ENCODE results near the gene TMEM170A. TPM values are rescaled to one million over a fixed set of nuclear protein-coding genes. Genes with fewer than 3 reads are reported as not detected.
A peak's percentile ranks its signal among the peaks of the same experiment; 100 is the strongest.
"Not testable (repeated sequence)": the region's sequence is repeated elsewhere in the genome, so short reads cannot be mapped to it uniquely, and the experiment has no call there.

The TMEM170A gene
- total and polyA plus RNA-seq, 2 experiments from 2014 or later, result 31.0 to 68.5 TPM

DNA sequence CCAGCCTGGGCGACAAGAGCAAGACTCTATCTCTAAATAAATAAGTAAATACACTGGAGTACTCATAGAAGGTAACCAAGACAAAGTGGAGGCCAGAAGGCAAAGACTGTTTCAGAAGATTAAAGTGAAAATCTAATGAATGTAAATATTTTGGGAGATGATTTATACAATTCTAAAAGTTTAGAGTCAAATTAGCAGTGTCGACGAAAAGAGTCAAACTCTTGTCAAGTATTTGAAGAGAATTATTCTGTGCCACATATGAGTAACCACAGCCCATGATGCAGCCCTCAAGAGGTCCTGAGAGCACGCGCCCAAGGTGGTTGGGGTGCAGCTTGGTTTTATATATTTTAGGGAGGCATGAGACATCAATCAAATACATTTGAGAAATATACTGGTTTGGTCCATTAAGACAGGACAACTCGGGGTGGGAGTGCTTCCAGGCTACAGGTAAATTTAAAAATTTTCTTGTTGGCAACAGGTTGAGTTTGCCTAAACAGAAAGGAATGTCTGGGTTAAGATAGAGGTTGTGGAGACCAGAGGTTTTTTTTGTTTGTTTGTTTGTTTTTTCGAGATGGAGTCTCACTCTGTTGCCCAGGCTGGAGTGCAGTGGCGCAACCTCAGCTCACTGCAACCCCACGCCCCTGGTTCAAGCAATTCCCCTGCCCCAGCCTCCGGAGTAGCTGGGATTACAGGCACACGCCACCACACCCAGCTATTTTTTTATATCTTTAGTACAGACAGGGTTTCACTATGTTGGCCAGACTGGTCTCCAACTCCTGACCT is 34.7 kb downstream of the TMEM170A start:
- ATAC-seq, result no peak
- Histone ChIP-seq H3K4me1 (ENCODE audit: insufficient read depth) (peaks cover 5% of the 10 kb centered on the region), H3K4me2 (no peak overlapping the region), H3K4me3 (no peak overlapping the region), H2AFZ (no peak overlapping the region), H3K36me3 (ENCODE audit: insufficient read depth) (no peaks in the 10 kb centered on the region), H3K79me2 (replicated peaks; ENCODE audit: insufficient read depth) (peaks cover 80% of the 10 kb centered on the region), H3K27ac (ENCODE audit: low read depth) (no peak overlapping the region), H3F3A (replicated peaks; ENCODE audit: low read depth) (peaks cover 3% of the 10 kb centered on the region), H4K20me1 (replicated peaks; ENCODE audit: insufficient read depth) (peaks cover 55% of the 10 kb centered on the region), H3K27me3 (ENCODE audit: insufficient read depth) (no peaks in the 10 kb centered on the region), H3K9me2 (ENCODE audit: insufficient read depth) (no peaks in the 10 kb centered on the region)
- peaks cover 17% of the 10 kb centered on the region for H3K4me1 Mint-ChIP-seq
- H3K27me3 Mint-ChIP-seq (ENCODE audit: insufficient read depth, low read depth, poor library complexity), result peaks cover 13% of the 10 kb centered on the region
- no peak overlapping the region for H3K27ac Mint-ChIP-seq
- H3K36me3 Mint-ChIP-seq (ENCODE audit: low read depth), result peaks cover 20% of the 10 kb centered on the region
- TF ChIP-seq EZH2phosphoT487 (IDR thresholded peaks at IDR 0.05; ENCODE audit: unreplicated experiment), result no peak
- no peak for TF ChIP-seq STAT1 (IDR thresholded peaks at IDR 0.05; ENCODE audit: unreplicated experiment)
- TF ChIP-seq, protein P1, sequence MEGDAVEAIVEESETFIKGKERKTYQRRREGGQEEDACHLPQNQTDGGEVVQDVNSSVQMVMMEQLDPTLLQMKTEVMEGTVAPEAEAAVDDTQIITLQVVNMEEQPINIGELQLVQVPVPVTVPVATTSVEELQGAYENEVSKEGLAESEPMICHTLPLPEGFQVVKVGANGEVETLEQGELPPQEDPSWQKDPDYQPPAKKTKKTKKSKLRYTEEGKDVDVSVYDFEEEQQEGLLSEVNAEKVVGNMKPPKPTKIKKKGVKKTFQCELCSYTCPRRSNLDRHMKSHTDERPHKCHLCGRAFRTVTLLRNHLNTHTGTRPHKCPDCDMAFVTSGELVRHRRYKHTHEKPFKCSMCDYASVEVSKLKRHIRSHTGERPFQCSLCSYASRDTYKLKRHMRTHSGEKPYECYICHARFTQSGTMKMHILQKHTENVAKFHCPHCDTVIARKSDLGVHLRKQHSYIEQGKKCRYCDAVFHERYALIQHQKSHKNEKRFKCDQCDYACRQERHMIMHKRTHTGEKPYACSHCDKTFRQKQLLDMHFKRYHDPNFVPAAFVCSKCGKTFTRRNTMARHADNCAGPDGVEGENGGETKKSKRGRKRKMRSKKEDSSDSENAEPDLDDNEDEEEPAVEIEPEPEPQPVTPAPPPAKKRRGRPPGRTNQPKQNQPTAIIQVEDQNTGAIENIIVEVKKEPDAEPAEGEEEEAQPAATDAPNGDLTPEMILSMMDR (conservative IDR thresholded peaks at IDR 0.05; ENCODE audit: low read depth in 2 of 2), result no peak
- TF ChIP-seq REST (IDR thresholded peaks at IDR 0.05; ENCODE audit: unreplicated experiment), result no peak
- TF ChIP-seq ZNF331 (CRISPR knock-in tag; IDR thresholded peaks at IDR 0.05; ENCODE audit: low read depth), result no peak
- TF ChIP-seq, protein P2, sequence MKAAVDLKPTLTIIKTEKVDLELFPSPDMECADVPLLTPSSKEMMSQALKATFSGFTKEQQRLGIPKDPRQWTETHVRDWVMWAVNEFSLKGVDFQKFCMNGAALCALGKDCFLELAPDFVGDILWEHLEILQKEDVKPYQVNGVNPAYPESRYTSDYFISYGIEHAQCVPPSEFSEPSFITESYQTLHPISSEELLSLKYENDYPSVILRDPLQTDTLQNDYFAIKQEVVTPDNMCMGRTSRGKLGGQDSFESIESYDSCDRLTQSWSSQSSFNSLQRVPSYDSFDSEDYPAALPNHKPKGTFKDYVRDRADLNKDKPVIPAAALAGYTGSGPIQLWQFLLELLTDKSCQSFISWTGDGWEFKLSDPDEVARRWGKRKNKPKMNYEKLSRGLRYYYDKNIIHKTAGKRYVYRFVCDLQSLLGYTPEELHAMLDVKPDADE (IDR thresholded peaks at IDR 0.05), result no peak
- TF ChIP-seq NANOG (IDR thresholded peaks at IDR 0.05; ENCODE audit: borderline replicate concordance), result no peak
- no peaks in the 10 kb centered on the region; the same call in 1 of the 3 replicates for H3K9me3 Mint-ChIP-seq
- no peak overlapping the region for H3K4me3 Mint-ChIP-seq
- no peak for DNase-seq (ENCODE audit: low spot score)

GRCh38 chr16:75426524-75426923 is 38.0 kb downstream of the TMEM170A start:
- Mint-ChIP-seq H3K4me1 (peaks cover 17% of the 10 kb centered on the region), H3K36me3 (ENCODE audit: low read depth) (peaks cover 19% of the 10 kb centered on the region)
- H3K9me2 ChIP-seq (ENCODE audit: insufficient read depth); H3K4me3 ChIP-seq; H2AFZ ChIP-seq; H3K36me3 ChIP-seq (ENCODE audit: insufficient read depth); H3K27ac ChIP-seq (ENCODE audit: low read depth); DNase-seq (ENCODE audit: low spot score); H3K27me3 ChIP-seq (ENCODE audit: insufficient read depth); H3K27me3 Mint-ChIP-seq (ENCODE audit: insufficient read depth, low read depth, poor library complexity); H3F3A ChIP-seq (replicated peaks; ENCODE audit: low read depth); ATAC-seq; H3K9me3 Mint-ChIP-seq; H3K27ac Mint-ChIP-seq; H3K4me3 Mint-ChIP-seq; H3K4me2 ChIP-seq: not testable (repeated sequence)
- H4K20me1 ChIP-seq (replicated peaks; ENCODE audit: insufficient read depth), result peaks cover 54% of the 10 kb centered on the region
- peaks cover 100% of the 10 kb centered on the region for H3K79me2 ChIP-seq (replicated peaks; ENCODE audit: insufficient read depth)
- peaks cover 10% of the 10 kb centered on the region for H3K4me1 ChIP-seq (ENCODE audit: insufficient read depth)

DNA sequence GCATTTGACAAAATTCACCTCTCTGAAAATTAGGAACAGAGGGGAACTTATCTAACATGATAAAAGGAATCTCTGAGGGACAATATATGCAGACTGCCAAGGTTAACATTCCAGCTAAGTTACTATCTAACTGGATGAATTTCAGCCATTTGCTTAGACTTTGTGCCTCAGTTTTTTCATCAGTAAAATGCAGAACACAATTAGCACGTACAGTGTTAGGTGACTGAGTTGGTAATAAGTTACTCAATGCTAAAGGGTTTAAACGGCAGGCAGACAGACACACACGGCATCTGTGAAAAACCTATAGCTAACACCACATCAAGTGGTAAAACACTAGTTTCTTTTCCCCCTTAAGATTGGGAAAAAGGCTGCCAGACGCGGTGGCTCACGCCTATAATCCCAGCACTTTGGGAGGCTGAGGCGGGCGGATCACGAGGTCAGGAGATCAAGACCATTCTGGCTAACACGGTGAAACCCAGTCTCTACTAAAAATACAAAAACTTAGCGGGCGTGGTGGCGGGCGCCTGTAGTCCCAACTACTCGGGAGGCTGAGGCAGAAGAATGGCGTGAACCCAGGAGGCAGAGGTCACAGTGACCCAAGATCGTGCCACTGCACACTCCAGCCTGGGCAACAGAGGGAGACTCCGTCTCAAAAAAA is 40.3 kb downstream of the TMEM170A start:
- ATAC-seq, result not testable (repeated sequence)
- H3K4me1 Mint-ChIP-seq, result peaks cover 37% of the 10 kb centered on the region
- peak overlapping the region; percentile 65 for H3K27ac ChIP-seq (ENCODE audit: low read depth)

More for the DNA sequence above, 40.3 kb downstream of the TMEM170A start:
- H3K4me3 Mint-ChIP-seq; H3K4me2 ChIP-seq; H2AFZ ChIP-seq; H3F3A ChIP-seq (replicated peaks; ENCODE audit: low read depth); H3K9me2 ChIP-seq (ENCODE audit: insufficient read depth); DNase-seq (ENCODE audit: low spot score); H3K27me3 Mint-ChIP-seq (ENCODE audit: insufficient read depth, low read depth, poor library complexity); H3K27ac Mint-ChIP-seq; H3K36me3 Mint-ChIP-seq (ENCODE audit: low read depth); H3K36me3 ChIP-seq (ENCODE audit: insufficient read depth); H3K4me3 ChIP-seq; H3K27me3 ChIP-seq (ENCODE audit: insufficient read depth); H3K9me3 Mint-ChIP-seq: not testable (repeated sequence)
- peaks cover 29% of the 10 kb centered on the region for H3K4me1 ChIP-seq (ENCODE audit: insufficient read depth)
- H4K20me1 ChIP-seq (replicated peaks; ENCODE audit: insufficient read depth), result peaks cover 39% of the 10 kb centered on the region
- H3K79me2 ChIP-seq (replicated peaks; ENCODE audit: insufficient read depth), result peaks cover 99% of the 10 kb centered on the region

All from GM23338 (cell line).